ENCODE measurements around the gene LRP1B. TPM values are rescaled to one million over a fixed set of nuclear protein-coding genes. Genes with fewer than 3 reads are reported as not detected.

Gene LRP1B
- polyA plus RNA-seq, 3 donors, result 0.77 to 1.1 (median 1.1) TPM

DNA sequence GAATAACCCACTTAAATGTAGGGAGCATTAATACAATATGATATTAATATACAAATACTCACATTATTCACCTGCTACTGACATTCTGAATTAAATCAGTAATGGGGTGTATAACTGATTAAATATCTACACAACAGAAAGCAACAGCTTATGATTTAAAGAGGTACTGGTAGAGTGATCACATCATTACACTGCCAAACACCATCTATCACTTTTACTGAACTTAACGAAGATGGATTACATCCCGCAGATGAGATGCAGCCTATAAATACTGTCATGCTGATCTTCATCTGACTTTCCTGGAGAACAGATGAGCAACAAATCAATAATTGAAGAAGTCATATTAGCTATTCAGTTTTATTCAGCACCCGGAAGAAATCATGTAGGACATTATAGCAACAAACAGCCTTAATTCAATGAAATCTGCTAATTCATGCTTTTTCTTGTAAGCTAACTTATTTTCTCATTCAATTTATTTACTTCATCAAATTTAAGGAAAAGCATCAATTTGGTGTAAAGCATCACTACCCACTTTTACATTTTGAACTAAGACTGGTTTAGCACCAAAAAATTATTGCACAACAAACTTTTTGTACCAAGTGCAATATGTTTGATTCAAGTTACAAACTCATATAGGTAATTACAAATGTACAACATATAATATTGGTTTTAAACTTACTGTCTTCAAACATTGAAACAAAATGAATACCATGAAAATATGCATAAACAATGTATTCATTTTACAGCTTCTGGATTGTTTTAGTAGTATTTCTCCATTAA lies 1509.0 kb downstream of the LRP1B start:
- no peak for DNase-seq (ENCODE audit: extremely low read depth in 1 of 11, low read depth in 9 of 11, low spot score in 4 of 11)

DNA sequence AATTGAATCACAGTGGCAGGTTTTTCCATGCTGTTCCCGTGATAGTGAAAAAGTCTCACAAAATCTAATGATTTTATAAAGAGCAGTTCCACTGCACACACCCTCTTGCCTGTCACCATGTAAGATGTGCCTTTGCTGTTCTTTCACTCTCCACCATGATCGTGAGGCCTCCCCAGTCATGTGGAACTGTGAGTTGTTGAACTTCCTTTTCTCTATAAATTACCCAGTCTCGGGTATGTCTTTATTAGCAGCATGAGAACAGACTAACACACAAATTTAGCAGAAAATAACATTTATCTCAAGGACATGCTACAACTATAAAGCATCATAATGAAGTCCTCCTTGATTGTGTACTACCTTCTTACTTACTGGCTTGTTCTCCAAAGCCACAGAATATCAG lies 1526.0 kb downstream of the LRP1B start:
- no peak for DNase-seq (ENCODE audit: extremely low read depth in 1 of 11, low read depth in 9 of 11, low spot score in 4 of 11)

DNA sequence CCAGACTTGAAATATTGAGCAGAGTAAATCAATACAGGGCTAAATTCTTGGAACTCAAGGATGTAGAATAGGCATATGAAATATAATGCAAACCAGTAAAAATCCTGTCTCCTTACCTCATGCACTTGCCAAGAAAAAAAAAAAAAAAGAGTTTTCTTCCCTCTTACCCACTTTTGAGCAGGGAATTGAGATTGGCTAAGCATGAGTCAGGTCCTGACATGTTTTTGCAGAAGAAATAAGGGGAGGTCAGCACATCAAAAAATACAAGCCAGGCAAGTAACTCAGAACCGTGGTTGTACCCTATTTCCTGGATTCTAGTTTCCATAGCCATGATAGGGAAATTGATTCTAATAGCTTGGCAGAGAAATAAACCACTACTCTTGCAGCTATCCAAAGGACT lies 1526.7 kb downstream of the LRP1B start:
- DNase-seq (ENCODE audit: extremely low read depth in 1 of 11, low read depth in 9 of 11, low spot score in 4 of 11), result no peak

DNA sequence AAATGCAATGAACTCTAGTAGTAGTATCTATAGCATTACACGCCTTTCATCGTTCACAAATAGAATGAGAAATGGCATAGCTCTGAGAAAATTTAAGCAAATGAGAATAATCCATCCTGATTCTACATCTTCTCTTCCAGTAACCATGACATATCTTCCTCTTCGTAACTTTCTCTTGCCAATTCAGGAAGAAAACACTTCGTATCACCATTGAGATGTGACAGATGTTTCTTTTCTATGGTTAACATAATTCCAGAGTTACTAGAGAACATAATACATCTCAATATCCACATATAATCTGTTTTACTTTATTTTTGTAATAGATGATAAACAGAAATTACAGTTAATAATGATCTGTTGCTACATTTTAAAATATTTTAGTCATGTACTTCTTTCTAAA lies 1527.4 kb downstream of the LRP1B start:
- no peak for DNase-seq (ENCODE audit: extremely low read depth in 1 of 11, low read depth in 9 of 11, low spot score in 4 of 11)

DNA sequence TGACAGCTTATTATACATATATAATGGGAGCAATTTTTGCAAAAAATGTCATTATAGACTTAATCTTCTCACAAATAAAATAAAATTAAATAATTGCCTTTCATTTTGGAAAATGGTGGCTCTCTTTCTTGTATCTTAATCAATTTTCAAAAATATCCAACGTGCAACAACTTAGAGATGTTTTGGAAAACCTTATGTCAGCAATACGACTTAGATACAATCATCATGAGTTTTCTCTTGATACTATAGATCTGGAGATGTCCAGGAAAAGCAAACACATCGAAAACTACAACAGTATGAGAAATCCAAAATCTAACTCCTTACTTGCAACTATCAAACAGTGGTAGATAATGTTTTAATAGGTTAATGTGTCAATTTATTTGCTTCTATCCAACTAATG lies 1529.0 kb downstream of the LRP1B start:
- DNase-seq (ENCODE audit: extremely low read depth in 1 of 11, low read depth in 9 of 11, low spot score in 4 of 11), result no peak

DNA sequence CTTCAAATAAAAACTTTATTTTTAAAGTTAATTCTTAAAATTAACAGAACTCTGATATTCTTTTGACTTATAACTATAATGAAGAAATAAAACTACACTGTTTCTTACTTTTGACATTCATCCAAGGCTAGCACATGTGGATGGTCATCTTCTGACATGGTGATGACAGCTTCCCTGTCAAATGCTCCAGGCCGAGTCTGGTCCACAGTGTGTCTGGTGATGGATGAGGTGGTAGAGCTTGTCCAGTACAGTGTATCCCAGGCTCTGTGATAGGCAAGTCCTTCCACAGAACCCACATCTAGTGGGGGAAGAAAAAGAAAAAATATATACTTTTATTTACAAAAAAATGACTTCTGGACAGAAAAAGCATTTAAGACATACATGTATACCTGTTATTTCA lies 1529.5 kb downstream of the LRP1B start:
- no peak for DNase-seq (ENCODE audit: extremely low read depth in 1 of 11, low read depth in 9 of 11, low spot score in 4 of 11)

DNA sequence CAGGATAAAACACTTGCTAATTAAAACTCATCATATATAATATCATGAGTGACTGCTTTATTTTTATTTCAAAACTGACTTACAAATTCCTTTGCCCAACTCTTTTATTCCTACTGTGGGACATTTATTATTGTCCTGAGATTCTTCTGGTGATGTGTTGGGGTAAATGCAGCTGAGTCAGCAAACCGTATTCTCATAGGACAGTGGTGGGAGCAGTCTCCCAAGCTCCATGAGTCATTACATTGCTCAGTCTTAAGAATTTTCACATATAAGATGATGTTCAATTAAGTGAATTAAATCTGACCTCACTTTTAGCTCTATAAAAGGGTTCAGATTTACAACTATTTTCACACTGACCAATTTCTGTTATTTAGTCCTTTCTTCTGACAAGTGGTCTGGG lies 1530.7 kb downstream of the LRP1B start:
- no peak for DNase-seq (ENCODE audit: extremely low read depth in 1 of 11, low read depth in 9 of 11, low spot score in 4 of 11)

DNA sequence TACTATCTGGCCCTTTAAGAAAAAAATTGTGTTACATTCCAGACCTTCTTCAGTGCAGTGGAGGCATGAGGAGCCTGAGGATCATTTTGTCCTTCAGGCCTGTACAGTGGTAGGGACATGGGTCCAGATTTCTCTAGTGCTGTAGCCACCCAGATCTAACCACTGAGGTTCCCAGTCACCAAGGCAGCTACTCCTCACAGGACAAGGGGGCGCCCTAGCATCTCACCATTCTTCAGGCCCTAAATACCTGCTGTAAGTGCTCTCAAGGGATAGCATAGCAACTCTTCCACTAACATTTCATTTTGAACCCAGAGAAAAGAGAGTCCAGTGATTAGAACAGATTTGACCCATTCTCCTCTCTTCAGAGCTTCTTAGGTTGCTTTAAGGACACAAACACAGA lies 1533.0 kb downstream of the LRP1B start:
- DNase-seq (ENCODE audit: extremely low read depth in 1 of 11, low read depth in 9 of 11, low spot score in 4 of 11), result no peak

DNA sequence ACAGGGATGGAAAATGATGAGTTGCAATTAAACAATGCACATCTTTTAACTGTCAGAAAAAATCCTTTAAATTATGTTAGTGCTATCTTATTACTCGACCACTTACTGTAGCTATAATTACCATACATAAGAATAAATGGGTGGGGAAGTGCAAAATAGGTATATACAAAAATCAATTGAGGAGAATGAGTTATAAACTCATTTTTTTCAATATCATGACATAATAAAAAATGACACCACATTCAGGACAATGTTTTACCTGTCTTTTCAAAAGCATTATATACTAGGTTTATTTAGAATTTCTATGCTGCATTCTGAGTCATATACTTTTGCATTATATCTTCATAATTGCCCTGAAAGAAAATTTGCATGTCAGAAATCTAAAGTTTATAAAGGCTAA lies 1533.6 kb downstream of the LRP1B start:
- no peak for DNase-seq (ENCODE audit: extremely low read depth in 1 of 11, low read depth in 9 of 11, low spot score in 4 of 11)

DNA sequence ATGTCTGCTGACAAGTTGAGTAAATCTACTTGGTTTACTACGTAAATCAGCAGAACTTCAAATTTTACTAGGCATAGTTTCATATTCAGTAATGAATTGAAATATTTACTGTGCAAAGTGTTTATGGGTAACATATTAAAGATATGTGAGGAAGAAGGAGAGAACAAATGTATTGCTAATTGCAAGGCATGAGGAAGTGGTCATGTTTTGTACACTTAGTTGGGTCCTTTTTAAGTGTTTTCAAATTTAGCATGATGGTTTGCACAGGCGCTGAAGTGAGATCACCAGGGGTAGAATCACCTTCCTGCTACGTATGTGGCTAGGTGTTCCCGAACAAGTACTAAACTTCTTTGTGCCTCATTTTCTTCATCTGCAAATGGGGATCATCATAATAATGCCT lies 1534.4 kb downstream of the LRP1B start:
- no peak for DNase-seq (ENCODE audit: extremely low read depth in 1 of 11, low read depth in 9 of 11, low spot score in 4 of 11)

DNA sequence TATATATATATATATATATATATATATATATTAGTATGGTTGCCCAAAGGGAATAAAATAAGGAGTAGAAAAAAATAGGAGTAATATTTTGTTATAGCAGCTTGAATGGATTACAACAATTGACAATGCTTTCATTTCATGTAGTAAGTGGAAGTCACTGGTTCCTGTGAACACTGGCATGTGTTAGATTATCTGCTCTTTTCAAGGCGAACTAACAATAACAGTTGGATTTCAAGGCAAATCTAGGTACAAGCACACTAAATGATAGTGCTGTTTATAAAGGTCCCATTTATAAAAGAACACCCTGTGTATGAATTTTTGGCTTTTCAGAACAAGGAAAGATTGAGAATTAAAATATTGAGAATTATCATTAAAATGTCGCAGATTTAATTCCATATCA lies 1535.7 kb downstream of the LRP1B start:
- DNase-seq (ENCODE audit: extremely low read depth in 1 of 11, low read depth in 9 of 11, low spot score in 4 of 11), result no peak

DNA sequence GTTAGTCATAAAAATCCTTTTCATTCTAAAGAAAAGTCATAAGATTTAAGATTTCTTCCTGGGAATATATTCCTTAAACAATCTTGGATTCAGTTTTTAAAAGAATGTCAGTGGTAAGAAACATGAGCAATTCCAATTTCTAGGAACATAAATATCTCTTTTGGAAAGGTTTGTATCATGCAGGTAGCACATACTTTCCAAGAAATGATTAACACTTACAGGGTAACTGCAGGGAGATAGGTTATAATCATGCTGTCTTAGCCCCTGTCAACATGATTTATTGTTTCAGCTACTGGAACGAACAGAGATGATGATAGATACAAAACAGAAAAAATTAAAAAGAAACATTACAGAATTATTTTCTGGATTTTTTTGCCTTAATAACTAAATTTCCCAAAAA lies 1537.7 kb downstream of the LRP1B start:
- DNase-seq (ENCODE audit: extremely low read depth in 1 of 11, low read depth in 9 of 11, low spot score in 4 of 11), result no peak

DNA sequence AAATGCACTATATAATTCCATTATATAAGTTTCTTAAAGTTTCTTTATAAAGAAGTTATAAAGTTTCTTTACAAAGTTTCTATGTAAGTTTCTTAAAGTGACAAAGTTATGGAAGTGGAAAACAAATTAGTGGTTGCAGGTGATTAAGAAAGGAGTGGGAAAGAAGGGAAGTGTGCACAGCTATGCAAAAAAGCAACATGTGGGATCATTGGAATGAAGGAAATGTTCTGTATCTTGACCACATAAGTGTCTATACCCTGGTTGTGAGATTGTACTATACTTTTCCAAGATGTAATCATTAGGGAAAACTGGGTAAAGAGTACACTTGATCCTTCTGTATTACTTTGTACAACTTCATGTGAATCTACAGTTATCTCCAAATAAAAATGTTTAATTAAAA lies 1541.1 kb downstream of the LRP1B start:
- no peak for DNase-seq (ENCODE audit: extremely low read depth in 1 of 11, low read depth in 9 of 11, low spot score in 4 of 11)

DNA sequence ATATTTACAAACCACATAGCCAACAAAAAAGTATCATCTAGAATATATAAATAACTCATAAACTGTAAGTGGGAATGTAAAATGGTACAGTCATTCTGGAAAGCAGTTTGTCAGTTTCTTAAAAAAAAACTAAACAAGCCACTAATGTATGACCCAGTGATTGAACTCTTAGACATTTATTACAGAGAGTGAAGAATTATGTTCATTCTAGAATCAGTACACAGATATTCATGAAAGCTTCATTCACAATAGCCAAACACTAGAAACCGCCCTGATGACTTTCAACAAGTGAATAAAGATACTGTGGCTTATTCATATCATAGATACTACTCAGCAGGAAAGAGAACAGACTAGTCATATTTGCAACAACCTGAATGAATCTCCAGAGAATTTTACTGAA lies 1541.5 kb downstream of the LRP1B start:
- DNase-seq (ENCODE audit: extremely low read depth in 1 of 11, low read depth in 9 of 11, low spot score in 4 of 11), result no peak

DNA sequence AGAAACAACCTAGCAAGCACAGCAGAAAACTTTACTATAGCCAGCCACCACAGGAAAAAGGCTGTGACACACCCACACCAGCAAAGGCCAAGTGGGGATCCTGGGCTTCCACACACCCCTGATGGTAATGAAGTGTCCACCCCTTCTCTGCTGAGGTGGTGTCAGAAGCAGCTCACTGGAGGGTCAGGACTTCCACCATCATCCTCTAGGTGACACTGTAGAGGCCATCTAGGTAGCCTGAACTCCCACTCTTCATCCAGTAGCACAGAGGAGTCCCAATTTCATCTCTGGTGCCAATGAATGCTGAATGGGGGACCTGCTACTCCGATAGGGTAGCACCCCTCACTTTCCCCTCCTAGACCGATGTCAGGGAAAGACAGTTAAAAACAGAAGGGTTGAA lies 1544.4 kb downstream of the LRP1B start:
- DNase-seq (ENCODE audit: extremely low read depth in 1 of 11, low read depth in 9 of 11, low spot score in 4 of 11), result no peak

DNA sequence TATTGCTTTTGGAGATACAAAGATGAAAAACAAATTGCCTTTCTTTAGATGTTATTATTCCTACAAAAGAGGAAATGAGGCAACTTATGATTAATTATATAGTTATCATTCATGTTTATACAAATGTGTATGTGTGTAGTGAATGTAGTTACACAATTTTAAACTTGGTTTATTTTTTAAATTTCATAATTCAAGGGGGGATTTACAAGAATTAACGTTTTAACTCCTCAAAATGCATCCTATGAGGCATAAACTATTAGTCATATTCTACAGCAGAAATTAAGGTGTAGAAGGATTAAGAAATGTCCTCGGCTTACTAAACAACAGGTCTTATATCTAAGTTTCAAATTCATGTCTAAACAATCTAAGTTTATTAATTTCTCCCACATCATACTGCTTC lies 1545.8 kb downstream of the LRP1B start:
- DNase-seq (ENCODE audit: extremely low read depth in 1 of 11, low read depth in 9 of 11, low spot score in 4 of 11), result no peak

DNA sequence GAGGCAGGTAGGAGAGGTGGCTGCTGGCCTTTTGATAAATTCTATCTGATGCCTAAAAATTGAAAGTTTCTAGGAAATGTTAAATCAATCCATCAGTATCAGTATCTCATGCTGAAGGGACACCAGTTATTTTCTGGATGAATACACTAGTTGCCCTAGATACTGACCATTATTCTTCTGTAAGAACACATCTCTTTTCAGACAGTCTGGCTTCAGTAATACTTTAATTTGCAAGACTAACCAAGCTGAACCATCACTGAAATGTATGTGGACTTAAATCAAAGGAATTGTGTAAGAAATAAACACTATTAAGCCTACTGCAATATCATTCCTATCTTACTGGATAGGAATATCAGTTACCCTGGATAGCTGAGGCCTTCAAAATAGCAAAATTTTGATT lies 1546.3 kb downstream of the LRP1B start:
- peak in 1 of 11 donors; percentile 13 for DNase-seq (ENCODE audit: extremely low read depth in 1 of 11, low read depth in 9 of 11, low spot score in 4 of 11)

DNA sequence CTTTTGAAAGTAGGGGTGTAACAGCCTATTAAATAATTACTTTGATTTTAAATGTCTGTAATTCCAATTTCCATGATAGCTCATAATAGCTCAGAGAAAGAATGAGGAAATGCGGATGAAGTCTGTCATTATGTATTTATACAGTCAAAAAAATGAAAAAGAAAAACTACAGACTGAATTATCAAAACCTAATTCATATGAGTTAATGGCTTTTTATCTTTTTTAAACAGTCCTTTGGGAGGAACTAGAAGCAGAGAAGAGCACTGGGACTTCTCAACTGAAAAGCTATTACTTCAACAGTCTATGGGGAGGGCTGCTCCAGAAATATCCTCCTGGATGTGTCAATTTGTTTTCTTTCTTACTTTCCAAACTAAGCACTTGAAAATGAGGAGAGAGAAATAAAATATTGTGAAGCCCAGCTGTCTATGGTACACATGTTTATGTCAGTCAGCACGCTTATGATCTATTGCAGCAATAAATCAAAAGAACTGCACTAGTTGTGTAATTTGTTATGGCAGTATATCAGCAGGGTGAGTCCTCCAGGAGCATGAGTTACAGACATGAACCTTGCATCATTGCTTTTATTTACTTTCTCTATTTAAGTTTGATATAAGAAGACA lies 1550.2 kb downstream of the LRP1B start:
- DNase-seq (ENCODE audit: extremely low read depth in 1 of 11, low read depth in 9 of 11, low spot score in 4 of 11), result no peak

DNA sequence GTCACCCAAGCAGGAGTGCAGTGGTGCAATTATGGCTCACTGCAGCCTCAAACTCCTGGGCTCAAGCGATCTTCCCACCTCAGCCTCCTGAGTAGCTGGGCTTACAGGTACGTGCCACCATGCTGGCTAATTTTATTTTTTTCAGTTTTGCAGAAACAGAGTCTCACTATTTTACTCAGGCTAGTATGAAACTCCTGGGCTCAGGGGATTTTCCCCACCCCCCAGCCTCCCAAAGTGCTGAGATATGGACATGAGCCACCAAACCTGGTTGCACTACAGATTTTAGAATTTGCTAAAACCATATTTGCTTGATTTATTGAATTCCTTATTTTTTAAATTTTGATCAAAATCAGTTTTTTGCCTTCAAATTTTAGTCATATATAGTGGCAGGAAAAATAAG lies 1553.4 kb downstream of the LRP1B start:
- no peak for DNase-seq (ENCODE audit: extremely low read depth in 1 of 11, low read depth in 9 of 11, low spot score in 4 of 11)

DNA sequence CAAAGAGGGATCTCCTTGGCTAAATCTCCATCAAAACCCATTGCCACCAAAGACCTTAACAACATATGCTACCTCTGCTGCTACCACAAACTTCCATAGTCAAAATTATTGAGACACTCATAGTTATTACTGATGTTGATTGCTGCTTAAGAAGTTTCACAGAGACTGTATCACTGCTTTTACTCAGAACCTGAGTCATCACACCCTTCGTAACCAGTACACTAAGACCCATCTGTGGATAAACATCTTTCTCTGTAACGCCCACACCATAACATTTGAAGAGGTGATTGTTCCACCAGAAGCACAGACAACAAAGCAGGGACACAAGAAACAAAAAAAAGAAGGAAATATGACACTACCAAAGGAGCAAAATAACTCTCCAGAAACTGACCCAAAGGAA lies 1563.1 kb downstream of the LRP1B start:
- no peak for DNase-seq (ENCODE audit: extremely low read depth in 1 of 11, low read depth in 9 of 11, low spot score in 4 of 11)

DNA sequence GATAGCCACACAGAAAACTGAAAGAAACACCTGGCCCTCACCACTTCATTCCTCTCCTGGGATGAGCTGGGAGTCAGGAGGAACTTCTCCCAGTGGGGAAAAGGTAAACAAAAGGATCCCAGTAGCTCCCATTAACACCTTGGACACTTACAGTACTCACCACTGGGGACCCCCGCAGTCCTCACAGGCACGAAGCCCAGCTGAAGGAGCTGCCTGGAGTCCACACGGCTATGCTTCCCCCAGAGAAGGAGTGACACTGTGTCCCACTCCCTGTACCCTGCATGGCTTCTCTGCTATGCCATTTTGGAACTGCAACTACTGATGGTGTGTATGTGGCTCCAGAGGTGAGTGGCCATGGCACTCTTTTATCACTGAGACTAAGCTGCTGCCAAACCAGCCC lies 1565.1 kb downstream of the LRP1B start:
- no peak for DNase-seq (ENCODE audit: extremely low read depth in 1 of 11, low read depth in 9 of 11, low spot score in 4 of 11)
